Natural killer cell (primary cell): Measurements from ENCODE around the gene ABHD11. TPM values are rescaled to one million over a fixed set of nuclear protein-coding genes. Genes with fewer than 3 reads are reported as not detected.

Experiments
- ATAC-seq, 3 donors: fragments of 150-1000 bp in 2 of 3; fragments of 200-7000 bp in 1 of 3; cut with Tn5 transposase; 1 replicate in 1 of 3; 2 replicates in 2 of 3; pipeline ENCODE4 v1.10.0; 2021; ENCODE audit warnings: mild to moderate bottlenecking in 2 of 3, moderate library complexity in 2 of 3
- DNase-seq, 2 donors: peaks; one replicate each; pipeline versions ENCODE4 v3.0.0 to v3.0.0-alpha.2; 2013 to 2021; ENCODE audit warnings: mixed read lengths in 1 of 2
- H3K27ac ChIP-seq: one replicate; pipeline ENCODE4 v1.5.1; 2013; ENCODE audit warnings: mild to moderate bottlenecking, low read length
- H3K27me3 ChIP-seq: one replicate; pipeline ENCODE4 v1.6.1; 2013; ENCODE audit warnings: low read length; ENCODE audit not compliant: control insufficient read depth, insufficient read depth
- H3K36me3 ChIP-seq: one replicate; pipeline ENCODE4 v1.6.1; 2013; ENCODE audit warnings: low read length; ENCODE audit not compliant: control insufficient read depth, insufficient read depth
- H3K4me1 ChIP-seq: one replicate; pipeline ENCODE4 v1.6.1; 2013; ENCODE audit warnings: low read length; ENCODE audit not compliant: control insufficient read depth, insufficient read depth
- H3K4me3 ChIP-seq: one replicate; pipeline ENCODE4 v1.5.1; 2013; ENCODE audit warnings: low read length
- H3K9me3 ChIP-seq: one replicate; pipeline ENCODE4 v1.6.1; 2013; ENCODE audit warnings: low read length; ENCODE audit not compliant: control insufficient read depth, insufficient read depth
- H3K27ac Mint-ChIP-seq, 2 donors: one replicate each; pipeline ENCODE4 v1.8.0; 2022; ENCODE audit warnings: mild to moderate bottlenecking in 2 of 2, mixed read lengths in 2 of 2, moderate library complexity in 1 of 2
- H3K27me3 Mint-ChIP-seq, 2 donors: one replicate each; pipeline ENCODE4 v1.8.0; 2022; ENCODE audit warnings: low read depth in 2 of 2, mixed read lengths in 2 of 2
- H3K36me3 Mint-ChIP-seq: one replicate; pipeline ENCODE4 v1.8.0; 2022; ENCODE audit warnings: mixed read lengths
- H3K4me1 Mint-ChIP-seq, 2 donors: one replicate each; pipeline ENCODE4 v1.8.0; 2022; ENCODE audit warnings: mixed read lengths in 2 of 2
- H3K4me3 Mint-ChIP-seq: one replicate; pipeline ENCODE4 v1.8.0; 2022; ENCODE audit warnings: mild to moderate bottlenecking, moderate library complexity, mixed read lengths
- H3K9me3 Mint-ChIP-seq, 2 donors: one replicate each; pipeline ENCODE4 v1.8.0; 2022; ENCODE audit warnings: mixed read lengths in 2 of 2
- CTCF ChIP-seq: fragments of 200-600 bp; IDR thresholded peaks from one replicate; pipeline ENCODE4 v1.8.0; 2022; ENCODE audit warnings: antibody characterized with exemption
- WGBS: methylation state at CpG from one replicate; pipeline ENCODE4 v1.1.7; 2013; ENCODE audit warnings: missing lambda C conversion rate; ENCODE audit not compliant: insufficient coverage; 5-methylcytosine and 5-hydroxymethylcytosine counted together
- intact Hi-C: fragments of 100-400 bp; cut with micrococcal nuclease; formaldehyde crosslinking; loops from one replicate; pipeline ENCODE4 v1.14.2; 2022
- total RNA-seq, 4 donors: library from RNA; stranded (reverse); fragments of 120-200 nt in 1 of 4; gene quantifications; one replicate each; pipeline versions ENCODE4 v1.2.3 to v1.2.4, GENCODE V29; 2013 to 2022

The ABHD11 gene
- total RNA-seq, 3 donors from 2014 or later (not counting 1 experiment from before 2014, with no cell fraction given): 14.7 to 23.7 (median 20.0) TPM

- no peaks in the 10 kb centered on the region for H3K9me3 ChIP-seq
- no peaks in the 10 kb centered on the region for H3K9me3 Mint-ChIP-seq
- H3K27me3 ChIP-seq: no peaks in the 10 kb centered on the region
- H3K27ac ChIP-seq: no peak overlapping the region
- no peak overlapping the region for H3K4me3 Mint-ChIP-seq
- TF ChIP-seq CTCF: no peak
- ATAC-seq (no peak), DNase-seq (no peak)
- no peak overlapping the region for H3K27ac Mint-ChIP-seq
- H3K4me1 ChIP-seq: peaks cover 17% of the 10 kb centered on the region
- H3K36me3 ChIP-seq: peaks cover 8% of the 10 kb centered on the region
- no peaks in the 10 kb centered on the region for H3K36me3 Mint-ChIP-seq
- H3K4me3 ChIP-seq: no peak overlapping the region
- no peaks in the 10 kb centered on the region for H3K27me3 Mint-ChIP-seq
- peaks cover 10 to 23% of the 10 kb centered on the region in 2 donors for H3K4me1 Mint-ChIP-seq
- intact Hi-C loops: no loop called here
- WGBS: 92% methylated on average over 5 of the region's 5 CpGs
Measured at GRCh38 chr7:73741600-73741999, 3.0 kb upstream of the ABHD11 start.

GRCh38 chr7:73740771-73741170 is 2.2 kb upstream of the ABHD11 start:
- peak overlapping the region; percentile 47 for H3K4me3 Mint-ChIP-seq
- H3K27ac Mint-ChIP-seq: no peak overlapping the region
- no peaks in the 10 kb centered on the region for H3K9me3 Mint-ChIP-seq
- peaks cover 17% of the 10 kb centered on the region for H3K4me1 ChIP-seq
- no peak overlapping the region for H3K4me3 ChIP-seq
- intact Hi-C loops: no loop called here
- ATAC-seq: no peak
- no peak for DNase-seq
- no peak for TF ChIP-seq CTCF
- no peak overlapping the region for H3K27ac ChIP-seq
- H3K36me3 ChIP-seq: peaks cover 13% of the 10 kb centered on the region
- no peaks in the 10 kb centered on the region for H3K9me3 ChIP-seq
- WGBS: 95% methylated on average over 3 of the region's 5 CpGs
- no peaks in the 10 kb centered on the region for H3K36me3 Mint-ChIP-seq
- no peaks in the 10 kb centered on the region for H3K27me3 Mint-ChIP-seq
- H3K27me3 ChIP-seq: no peaks in the 10 kb centered on the region
- H3K4me1 Mint-ChIP-seq: peaks cover 10 to 25% of the 10 kb centered on the region in 2 donors

GRCh38 chr7:73740212-73740611 is 1.6 kb upstream of the ABHD11 start:
- Histone ChIP-seq H3K27ac (no peak overlapping the region), H3K27me3 (no peaks in the 10 kb centered on the region), H3K36me3 (peaks cover 15% of the 10 kb centered on the region), H3K4me3 (no peak overlapping the region), H3K4me1 (peaks cover 17% of the 10 kb centered on the region), H3K9me3 (no peaks in the 10 kb centered on the region)
- H3K9me3 Mint-ChIP-seq: no peaks in the 10 kb centered on the region
- H3K27ac Mint-ChIP-seq: no peak overlapping the region
- intact Hi-C loops: no loop called here
- no peaks in the 10 kb centered on the region for H3K36me3 Mint-ChIP-seq
- TF ChIP-seq CTCF: no peak
- peak overlapping the region; percentile 47 for H3K4me3 Mint-ChIP-seq
- DNase-seq (no peak), ATAC-seq (no peak)
- no peaks in the 10 kb centered on the region for H3K27me3 Mint-ChIP-seq
- H3K4me1 Mint-ChIP-seq: peaks cover 10 to 25% of the 10 kb centered on the region in 2 donors
- 91% methylated on average over 7 of the region's 7 CpGs for WGBS

- no peaks in the 10 kb centered on the region for H3K9me3 Mint-ChIP-seq
- H3K27ac Mint-ChIP-seq: peak overlapping the region; percentile 81 to 93
- TF ChIP-seq CTCF: no peak
- peak overlapping the region; percentile 89 for H3K4me3 Mint-ChIP-seq
- no peak for DNase-seq
- peaks cover 24% of the 10 kb centered on the region for H3K4me1 ChIP-seq
- peaks cover 15% of the 10 kb centered on the region for H3K36me3 ChIP-seq
- no peaks in the 10 kb centered on the region for H3K36me3 Mint-ChIP-seq
- intact Hi-C loops: loop anchor here (2.0 to 5.0 kb wide), 2 partner anchors 21 to 72 kb away; partner anchors contain the start of genes STX1A and VPS37D
- WGBS: 63% methylated on average over 13 of the region's 13 CpGs
- ATAC-seq: no peak
- H3K9me3 ChIP-seq: no peaks in the 10 kb centered on the region
- H3K27me3 Mint-ChIP-seq: no peaks in the 10 kb centered on the region
- no peaks in the 10 kb centered on the region for H3K27me3 ChIP-seq
- H3K4me3 ChIP-seq: peak overlapping the region; percentile 89
- peaks cover 14 to 29% of the 10 kb centered on the region in 2 donors for H3K4me1 Mint-ChIP-seq
- peak overlapping the region; percentile 77 for H3K27ac ChIP-seq
Measured at GRCh38 chr7:73739387-73739767, 775 bp upstream of the ABHD11 start.
